Right lobe of liver (tissue), 4 donors: Measurements from ENCODE around the gene YWHAG.

Experiments
- CTCF ChIP-seq, 4 donors: fragments of 200-600 bp in 3 of 4; fragments of 450-650 bp in 1 of 4; IDR thresholded peaks; one replicate each; pipeline versions ENCODE4 v1.5.1 to v1.8.0; 2016 to 2022; ENCODE audit warnings: antibody characterized with exemption in 4 of 4, mild to moderate bottlenecking in 2 of 4
- POLR2A ChIP-seq: fragments of 450-650 bp; IDR thresholded peaks from one replicate; pipeline ENCODE4 v1.6.1; 2017; ENCODE audit warnings: antibody characterized with exemption, mild to moderate bottlenecking
- donor health status: DM: no; HTN: no; CAD: no.
- donor health status: DM: no; HTN: no; CAD: no.
- donor health status: DM: no; HTN: yes; CAD: no.

- TF ChIP-seq CTCF (IDR thresholded peaks at IDR 0.05) (no peak), POLR2A (no peak)
Observed at GRCh38 chr7:76325092-76325491, 33.7 kb downstream of the YWHAG start.
